Erythroblast (primary cell): ENCODE data around the gene OTUB1.

Source experiments
- GATA1 ChIP-seq: IDR thresholded peaks from 2 replicates; pipeline ENCODE4 v1.6.1; 2011; ENCODE audit warnings: low read depth, mild to moderate bottlenecking, control low read depth, low read length, moderate library complexity
- POLR2A ChIP-seq: IDR thresholded peaks from 2 replicates; pipeline ENCODE4 v1.6.1; 2011; ENCODE audit warnings: mild to moderate bottlenecking, low read length

DNA sequence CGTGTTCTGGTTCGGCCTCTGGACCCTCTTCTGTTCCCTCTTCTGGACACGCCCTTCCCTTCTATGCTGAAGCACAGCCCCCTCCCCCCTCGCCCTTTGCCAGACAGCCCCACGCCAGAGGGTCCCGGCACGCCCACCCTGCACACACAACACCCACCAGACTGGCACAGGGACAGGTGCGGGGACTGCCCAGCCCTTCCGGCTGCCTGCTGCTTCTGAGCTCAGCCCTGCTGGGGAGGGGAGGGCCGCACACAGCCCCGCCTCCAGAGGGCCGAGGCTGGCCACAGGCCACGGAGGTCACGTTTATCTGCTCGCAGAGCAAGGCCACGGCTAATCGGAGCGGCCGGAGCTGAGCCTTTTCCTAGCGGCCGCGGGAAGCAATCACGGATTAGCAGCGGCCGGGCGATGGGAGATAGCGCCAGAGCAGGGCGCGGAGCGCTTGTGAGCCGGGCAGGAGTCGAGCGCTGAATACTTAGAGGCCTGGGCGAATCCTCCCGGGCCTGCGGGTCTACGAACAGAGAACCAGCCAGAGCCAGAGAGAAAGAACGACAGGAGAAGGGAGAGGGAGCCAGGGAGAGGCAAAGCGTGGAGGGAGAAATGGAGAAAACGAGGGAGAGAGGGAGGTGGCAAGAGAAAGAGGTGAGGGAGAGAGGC, 21.5 kb downstream of the OTUB1 start:
- TF ChIP-seq POLR2A (no peak), GATA1 (no peak)
